Activated T-cell treated with anti-CD3 and anti-CD28 coated beads, Interleukin-2, amount 50 U/mL, for 72 hours (primary cell): ENCODE results near the gene CEACAM20. TPM values are rescaled to one million over a fixed set of nuclear protein-coding genes. Genes with fewer than 3 reads are reported as not detected.
"Not testable (repeated sequence)": the region's sequence is repeated elsewhere in the genome, so short reads cannot be mapped to it uniquely, and the experiment has no call there.

Source experiments
- ATAC-seq, 2 donors: fragments of 150-1000 bp; cut with Tn5 transposase; replicated peaks in 1 of 2; 2 replicates each; pipeline ENCODE4 v1.10.0; 2021; ENCODE audit warnings: moderate library complexity in 2 of 2, mild to moderate bottlenecking in 1 of 2
- DNase-seq, 2 donors: peaks; one replicate each; pipeline ENCODE4 v3.0.0; 2021 to 2022; ENCODE audit warnings: mixed read lengths in 1 of 2
- H3K27ac Mint-ChIP-seq: one replicate; pipeline ENCODE4 v1.8.0; 2022; ENCODE audit warnings: mild to moderate bottlenecking, moderate library complexity, mixed read lengths
- H3K27me3 Mint-ChIP-seq: one replicate; pipeline ENCODE4 v1.8.0; 2022; ENCODE audit warnings: low read depth, mixed read lengths
- H3K36me3 Mint-ChIP-seq, 2 donors: one replicate each; pipeline ENCODE4 v1.8.0; 2022; ENCODE audit warnings: mixed read lengths in 2 of 2, mild to moderate bottlenecking in 1 of 2; ENCODE audit not compliant: insufficient read depth in 2 of 2
- H3K4me1 Mint-ChIP-seq: one replicate; pipeline ENCODE4 v1.8.0; 2022; ENCODE audit warnings: low read depth, mixed read lengths
- H3K4me3 Mint-ChIP-seq, 2 donors: one replicate each; pipeline ENCODE4 v1.8.0; 2022; ENCODE audit warnings: mild to moderate bottlenecking in 2 of 2, mixed read lengths in 2 of 2, moderate library complexity in 2 of 2
- H3K9me3 Mint-ChIP-seq, 2 donors: one replicate each; pipeline ENCODE4 v1.8.0; 2022; ENCODE audit warnings: mixed read lengths in 2 of 2
- total RNA-seq, 2 donors: library from RNA; stranded (reverse); gene quantifications; one replicate each; pipeline ENCODE4 v1.2.3, GENCODE V29; 2022

CEACAM20 gene
- total RNA-seq, 2 donors from 2014 or later, result not detected

- Mint-ChIP-seq H3K9me3 (peaks cover 27 to 32% of the 10 kb centered on the region in 2 donors), H3K4me3 (peak within 1 kb of the TSS; percentile 79 to 98), H3K4me1 (peaks cover 37% of the 10 kb centered on the region), H3K36me3 (peaks cover 44 to 60% of the 10 kb centered on the region in 2 donors), H3K27me3 (no peaks in the 10 kb centered on the region), H3K27ac (peak within 1 kb of the TSS; percentile 51)
- ATAC-seq, result peak; percentile 92 to 93
- peak; percentile 97 to 98 for DNase-seq
These were observed 29.2 kb downstream of the CEACAM20 start, which contains the start of gene ZNF180 for GRCh38 chr19:44499962-44500949. Gene ZNF180 (minus strand): TSS chr19:44500522. CDS start chr19:44497334, 3,188 bp downstream.

- ATAC-seq (no peak), DNase-seq (no peak)
- H3K4me3 Mint-ChIP-seq, result peak overlapping the region; percentile 79 to 98
- peak overlapping the region; percentile 51 for H3K27ac Mint-ChIP-seq
- H3K36me3 Mint-ChIP-seq, result peaks cover 50 to 67% of the 10 kb centered on the region in 2 donors
- peaks cover 37% of the 10 kb centered on the region for H3K4me1 Mint-ChIP-seq
- no peaks in the 10 kb centered on the region for H3K27me3 Mint-ChIP-seq
- peaks cover 31 to 34% of the 10 kb centered on the region in 2 donors for H3K9me3 Mint-ChIP-seq
These were observed 29.9 kb downstream of the CEACAM20 start for GRCh38 chr19:44499559-44499958.

- Mint-ChIP-seq H3K36me3 (peaks cover 51 to 73% of the 10 kb centered on the region in 2 donors), H3K4me3 (peak overlapping the region; percentile 79 to 98), H3K27me3 (no peaks in the 10 kb centered on the region), H3K27ac (no peak overlapping the region), H3K4me1 (peaks cover 37% of the 10 kb centered on the region), H3K9me3 (peaks cover 28 to 36% of the 10 kb centered on the region in 2 donors)
- ATAC-seq (no peak), DNase-seq (no peak)
These were observed 30.5 kb downstream of the CEACAM20 start for GRCh38 chr19:44498988-44499387.

- ATAC-seq (no peak), DNase-seq (no peak)
- Mint-ChIP-seq H3K27me3 (no peaks in the 10 kb centered on the region), H3K27ac (no peak overlapping the region), H3K9me3 (peaks cover 32 to 50% of the 10 kb centered on the region in 2 donors), H3K4me3 (no peak overlapping the region), H3K36me3 (peaks cover 71 to 88% of the 10 kb centered on the region in 2 donors), H3K4me1 (peaks cover 36% of the 10 kb centered on the region)
These were observed 32.8 kb downstream of the CEACAM20 start for GRCh38 chr19:44496711-44497110.

GRCh38 chr19:44476559-44477408 is 52.7 kb downstream of the CEACAM20 start:
- H3K4me3 Mint-ChIP-seq, result peak overlapping the region in 1 of 2 donors; percentile 0
- no peak for DNase-seq
- H3K27ac Mint-ChIP-seq, result peak overlapping the region; percentile 82
- no peaks in the 10 kb centered on the region for H3K4me1 Mint-ChIP-seq
- H3K27me3 Mint-ChIP-seq, result no peaks in the 10 kb centered on the region
- peaks cover 68 to 88% of the 10 kb centered on the region in 2 donors for H3K36me3 Mint-ChIP-seq
- ATAC-seq, result no peak
- peaks cover 35 to 36% of the 10 kb centered on the region in 2 donors for H3K9me3 Mint-ChIP-seq

GRCh38 chr19:44468730-44469129 is 60.7 kb downstream of the CEACAM20 start:
- Mint-ChIP-seq H3K9me3 (peaks cover 46 to 47% of the 10 kb centered on the region in 2 donors), H3K36me3 (peaks cover 41 to 50% of the 10 kb centered on the region in 2 donors)
- not testable (repeated sequence) for H3K4me3 Mint-ChIP-seq, H3K4me1 Mint-ChIP-seq, DNase-seq, H3K27ac Mint-ChIP-seq, H3K27me3 Mint-ChIP-seq, ATAC-seq

- H3K27me3 Mint-ChIP-seq, ATAC-seq, H3K4me1 Mint-ChIP-seq, DNase-seq, H3K27ac Mint-ChIP-seq, H3K4me3 Mint-ChIP-seq: not testable (repeated sequence)
- Mint-ChIP-seq H3K9me3 (peaks cover 20 to 22% of the 10 kb centered on the region in 2 donors), H3K36me3 (peaks cover 19 to 26% of the 10 kb centered on the region in 2 donors)
These were observed 66.7 kb downstream of the CEACAM20 start for GRCh38 chr19:44462600-44463286.

Other genes with a start within 250 kb of the CEACAM20 start
- gene ZNF235, start 224.7 kb downstream of the CEACAM20 start, total RNA-seq, result 1 to 10 TPM; 4.7 to 6.2 TPM
- under 1 TPM in 1 of 2 donors, not detected in 1; 0.07 TPM for gene ZNF112, start 173.0 kb downstream of the CEACAM20 start, total RNA-seq
- gene ZNF285, start 128.1 kb downstream of the CEACAM20 start, total RNA-seq, result 1 to 10 TPM; 1.9 to 2.2 TPM
- 1 to 10 TPM; 1.4 to 2.7 TPM for gene ZNF229, start 81.2 kb downstream of the CEACAM20 start, total RNA-seq
- gene ZNF180, start 29.2 kb downstream of the CEACAM20 start, total RNA-seq, result 10 to 100 TPM in 1 of 2 donors, 1 to 10 TPM in 1; 8.2 to 10.5 TPM
- gene IGSF23, start 83.9 kb upstream of the CEACAM20 start, total RNA-seq, result not detected
- 10 to 100 TPM; 13.9 to 17.5 TPM for gene PVR, start 114.2 kb upstream of the CEACAM20 start, total RNA-seq
- 1 to 10 TPM; 3.0 to 4.3 TPM for gene CEACAM19, start 141.8 kb upstream of the CEACAM20 start, total RNA-seq
- gene CEACAM16, start 169.5 kb upstream of the CEACAM20 start, total RNA-seq, result not detected
- gene BCL3, start 219.0 kb upstream of the CEACAM20 start, total RNA-seq, result 100 to 1,000 TPM; 192 to 208 TPM
- gene CBLC, start 248.2 kb upstream of the CEACAM20 start, total RNA-seq, result not detected